Measurements from ENCODE around the gene USP33. TPM values are rescaled to one million over a fixed set of nuclear protein-coding genes. Genes with fewer than 3 reads are reported as not detected.
A peak's percentile ranks its signal among the peaks of the same experiment; 100 is the strongest.
"Not testable (repeated sequence)": the region's sequence is repeated elsewhere in the genome, so short reads cannot be mapped to it uniquely, and the experiment has no call there.

USP33 gene
- total RNA-seq: 10 to 100 TPM; 46.6 to 47.1 TPM

DNA sequence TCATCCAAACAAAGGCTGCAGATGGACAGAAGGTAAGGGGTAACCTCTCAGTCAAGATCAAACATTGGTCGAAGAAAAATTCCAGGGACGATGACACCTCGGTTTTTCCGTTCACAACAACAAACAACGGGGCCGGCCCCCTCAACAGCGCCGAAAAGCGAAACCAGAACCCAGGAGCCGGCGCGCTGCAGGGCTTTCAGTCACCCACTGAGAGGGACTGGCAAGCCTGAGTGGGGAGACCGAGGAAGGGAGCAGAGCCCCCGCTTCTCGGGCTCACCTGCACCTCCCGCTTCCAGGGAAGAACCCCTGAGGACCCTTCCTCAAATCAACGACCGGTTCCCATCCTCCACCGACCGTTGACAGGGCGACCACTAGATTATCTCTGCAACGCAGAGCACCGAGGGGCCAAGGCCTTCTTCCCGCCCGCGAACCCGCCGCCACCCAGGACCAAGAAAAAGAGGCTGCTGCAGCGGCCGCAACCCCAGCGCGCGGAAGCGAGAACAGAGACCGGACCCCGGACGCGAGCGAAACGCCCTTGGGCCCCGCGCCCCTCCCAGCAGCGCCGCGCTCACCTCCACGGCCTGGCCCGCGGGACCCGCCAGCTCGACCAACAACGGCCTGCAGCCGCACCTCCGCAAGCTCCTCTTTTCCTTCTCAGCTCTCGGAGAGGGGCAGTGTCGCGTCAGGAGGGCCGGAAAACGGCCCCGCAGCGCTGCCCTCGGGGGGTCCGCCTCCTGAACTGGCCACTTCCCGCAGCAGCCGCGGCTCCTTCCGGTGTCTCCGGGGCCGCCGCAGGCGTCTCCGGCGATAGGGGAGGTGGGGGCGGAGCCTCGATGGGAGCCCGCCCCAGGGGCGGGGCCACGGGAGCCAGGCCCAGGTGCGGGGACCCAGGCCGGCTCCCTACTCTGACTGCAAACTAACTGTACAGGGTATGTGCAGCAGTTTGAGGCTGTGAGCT lies at the start of gene USP33:
Gene USP33, minus strand, starts transcription at position 782 of the 958 bp plus-strand sequence. CDS start 18,155 bp downstream, outside the sequence.
- H3K9me3 Mint-ChIP-seq: no peaks in the 10 kb centered on the region
- H3K27me3 Mint-ChIP-seq (ENCODE audit: low read depth): no peaks in the 10 kb centered on the region
- H3K27ac Mint-ChIP-seq: peak within 1 kb of the TSS; percentile 89
- DNase-seq: peak; percentile 94 to 98
- ATAC-seq (replicated peaks in 1 of 2): peak; percentile 96 to 98
- peak within 1 kb of the TSS; percentile 90 to 95 for H3K4me3 Mint-ChIP-seq
- peaks cover 35% of the 10 kb centered on the region for H3K4me1 Mint-ChIP-seq (ENCODE audit: low read depth)
- H3K36me3 Mint-ChIP-seq (ENCODE audit: insufficient read depth in 2 of 2): peaks cover 0 to 4% of the 10 kb centered on the region in 2 donors

DNA sequence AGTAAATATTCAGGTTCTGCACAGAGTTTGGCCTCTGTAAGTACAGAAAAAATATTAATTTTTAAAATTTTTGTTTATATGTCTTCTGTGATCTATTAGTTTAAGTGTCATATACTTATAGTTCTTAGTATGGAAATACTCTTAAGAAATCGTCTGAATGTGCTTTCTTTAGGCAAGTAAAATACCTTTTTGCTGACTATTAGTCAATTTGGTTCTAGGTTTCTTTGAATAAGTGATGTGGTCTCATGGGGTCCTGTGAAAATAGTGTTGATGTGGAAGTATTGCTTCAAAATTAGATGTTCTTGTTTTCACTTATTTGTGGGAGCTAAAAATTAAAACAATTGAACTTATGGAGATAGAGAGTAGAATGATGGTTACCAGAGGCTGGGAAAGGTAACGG lies 43.7 kb upstream of the USP33 start:
- Mint-ChIP-seq H3K27me3 (ENCODE audit: low read depth) (no peaks in the 10 kb centered on the region), H3K4me3 (no peak overlapping the region)
- no peak for DNase-seq

DNA sequence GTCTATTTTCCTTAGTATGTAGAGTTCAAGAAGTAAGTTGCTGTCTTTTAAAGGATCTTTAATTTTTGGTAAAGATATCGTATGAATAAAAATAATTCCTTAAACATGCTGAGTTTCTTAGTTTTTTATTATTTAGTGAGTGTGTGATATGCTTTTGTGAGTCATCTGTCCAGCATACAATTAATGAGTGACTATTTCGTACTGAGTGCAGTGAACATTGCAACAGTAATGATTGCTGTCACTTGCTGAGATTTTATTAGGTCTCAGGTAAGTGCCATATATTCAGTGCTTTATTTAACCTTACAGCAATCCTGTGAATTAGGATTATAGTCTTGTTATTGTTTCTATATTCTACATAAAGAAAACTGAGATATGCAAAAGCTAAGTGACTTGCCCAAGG lies 42.4 kb upstream of the USP33 start:
- Mint-ChIP-seq H3K4me3 (no peak overlapping the region), H3K27me3 (ENCODE audit: low read depth) (no peaks in the 10 kb centered on the region), H3K27ac (no peak overlapping the region), H3K36me3 (ENCODE audit: insufficient read depth in 2 of 2) (peaks cover 6 to 12% of the 10 kb centered on the region in 2 donors), H3K9me3 (no peaks in the 10 kb centered on the region), H3K4me1 (ENCODE audit: low read depth) (peaks cover 7% of the 10 kb centered on the region)
- DNase-seq: no peak
- no peak for ATAC-seq (replicated peaks in 1 of 2)

More for the DNA sequence above, 43.7 kb upstream of the USP33 start:
- H3K9me3 Mint-ChIP-seq: no peaks in the 10 kb centered on the region
- no peak for ATAC-seq (replicated peaks in 1 of 2)
- peaks cover 5% of the 10 kb centered on the region for H3K4me1 Mint-ChIP-seq (ENCODE audit: low read depth)
- H3K27ac Mint-ChIP-seq: no peak overlapping the region
- peaks cover 6 to 16% of the 10 kb centered on the region in 2 donors for H3K36me3 Mint-ChIP-seq (ENCODE audit: insufficient read depth in 2 of 2)

DNA sequence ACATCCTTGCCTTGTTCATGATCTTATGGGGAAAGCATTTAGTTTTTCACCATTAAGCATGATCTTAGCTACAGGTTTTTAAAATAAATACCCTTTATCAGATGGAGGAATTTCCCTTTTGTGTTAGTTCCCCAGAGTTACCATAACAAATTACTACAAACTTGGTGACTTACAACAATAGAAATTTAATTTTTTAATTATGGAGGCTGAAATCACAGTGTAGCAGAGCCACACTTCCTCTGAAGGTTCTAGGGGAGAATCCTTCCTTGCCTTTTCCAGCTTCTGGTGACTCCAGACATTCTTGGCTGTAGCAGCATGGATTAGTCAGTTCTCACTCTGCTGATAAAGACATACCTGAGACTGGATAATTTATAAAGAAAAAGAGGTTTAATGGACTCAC lies 38.3 kb upstream of the USP33 start:
- Mint-ChIP-seq H3K4me3 (no peak overlapping the region), H3K9me3 (no peaks in the 10 kb centered on the region), H3K27me3 (ENCODE audit: low read depth) (no peaks in the 10 kb centered on the region), H3K4me1 (ENCODE audit: low read depth) (peaks cover 10% of the 10 kb centered on the region), H3K27ac (no peak overlapping the region), H3K36me3 (ENCODE audit: insufficient read depth in 2 of 2) (peaks cover 0 to 2% of the 10 kb centered on the region in 2 donors)
- DNase-seq (no peak), ATAC-seq (replicated peaks in 1 of 2) (no peak)

DNA sequence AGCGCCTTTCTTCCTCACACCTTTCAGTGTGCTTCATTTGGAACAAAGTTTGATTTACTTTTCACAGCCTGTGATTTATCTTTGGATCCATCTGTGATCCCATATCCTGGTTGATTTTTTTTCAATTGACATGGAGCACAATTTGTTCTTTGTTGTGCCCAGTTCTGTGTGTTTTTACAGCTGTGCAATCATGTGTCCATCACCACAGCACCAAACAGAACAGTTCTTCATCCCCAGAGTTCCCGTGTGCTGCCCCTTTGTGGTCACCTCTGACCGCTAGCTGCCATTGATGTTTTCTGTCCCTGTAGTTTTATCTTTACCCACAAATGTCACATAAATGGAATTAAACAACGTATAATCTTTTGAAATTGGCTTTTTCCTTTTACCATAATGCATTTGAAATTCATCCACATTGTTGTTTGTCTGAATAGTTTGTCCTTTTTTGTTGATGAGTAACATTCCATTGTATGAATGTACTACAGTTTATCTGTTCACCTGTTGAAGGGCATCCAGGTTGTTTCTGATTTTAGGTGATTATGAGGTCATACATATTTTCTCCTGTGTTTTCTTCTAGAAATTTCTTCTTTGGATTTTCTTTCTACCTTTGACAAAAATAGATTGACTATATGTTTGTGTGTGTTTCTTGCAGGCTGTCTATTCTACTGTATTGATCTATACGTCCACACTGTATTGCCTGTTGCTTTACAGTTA lies 37.2 kb upstream of the USP33 start:
- Mint-ChIP-seq H3K27me3 (ENCODE audit: low read depth) (no peaks in the 10 kb centered on the region), H3K27ac (no peak overlapping the region), H3K4me3 (no peak overlapping the region), H3K36me3 (ENCODE audit: insufficient read depth in 2 of 2) (peaks cover 0 to 2% of the 10 kb centered on the region in 2 donors), H3K9me3 (no peaks in the 10 kb centered on the region), H3K4me1 (ENCODE audit: low read depth) (peaks cover 10% of the 10 kb centered on the region)
- ATAC-seq (replicated peaks in 1 of 2): no peak
- DNase-seq: no peak

DNA sequence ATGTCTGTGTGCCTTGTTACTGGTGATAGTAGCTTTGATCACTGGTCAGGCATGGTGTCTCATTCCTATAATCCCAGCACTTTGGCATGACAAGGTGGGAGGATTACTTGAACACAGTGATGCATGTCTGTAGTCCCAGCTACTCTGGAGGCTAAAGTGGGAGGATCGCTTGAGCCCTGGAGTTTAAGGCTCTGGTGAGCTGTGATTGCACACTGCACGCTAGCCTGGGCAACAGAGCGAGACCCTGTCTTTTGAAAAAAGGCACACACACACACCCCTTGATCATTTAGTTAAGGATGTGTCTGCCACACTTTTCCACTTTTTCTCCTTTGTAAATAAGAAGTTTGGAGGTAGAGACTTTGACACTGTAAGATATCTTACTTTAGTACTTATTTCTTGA lies 34.9 kb upstream of the USP33 start:
- ATAC-seq (replicated peaks in 1 of 2): no peak
- Mint-ChIP-seq H3K9me3 (no peaks in the 10 kb centered on the region), H3K27me3 (ENCODE audit: low read depth) (no peaks in the 10 kb centered on the region), H3K4me3 (no peak overlapping the region), H3K4me1 (ENCODE audit: low read depth) (peaks cover 5% of the 10 kb centered on the region), H3K36me3 (ENCODE audit: insufficient read depth in 2 of 2) (peaks cover 2 to 5% of the 10 kb centered on the region in 2 donors), H3K27ac (no peak overlapping the region)
- no peak for DNase-seq

DNA sequence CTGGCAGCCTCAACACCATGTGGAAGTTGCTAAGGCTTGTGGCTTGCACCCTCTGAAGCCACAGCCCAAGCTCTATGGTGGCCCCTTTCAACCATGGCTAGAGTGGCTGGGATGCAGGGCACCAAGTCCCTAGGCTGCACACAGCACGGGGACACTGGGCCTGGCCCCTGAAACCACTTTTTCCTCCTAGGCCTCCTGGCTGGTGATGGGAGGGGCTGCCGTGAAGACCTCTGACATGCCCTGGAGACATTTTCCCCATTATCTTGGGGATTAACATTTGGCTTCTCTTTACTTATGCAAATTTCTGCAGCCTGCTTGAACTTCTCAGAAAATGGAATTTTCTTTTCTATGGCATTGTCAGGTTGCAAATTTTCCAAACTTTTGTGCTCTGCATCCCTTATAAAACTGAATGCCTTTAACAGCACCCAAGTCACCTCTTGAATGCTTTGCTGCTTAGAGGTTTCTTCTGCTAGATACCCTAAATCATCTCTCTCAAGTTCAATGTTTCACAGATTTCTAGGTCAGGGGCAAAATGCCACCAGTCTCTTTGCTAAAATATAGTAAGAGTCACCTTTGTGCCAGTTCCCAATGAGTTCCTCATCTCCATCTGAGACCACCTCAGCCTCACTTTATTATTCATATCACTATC lies 26.6 kb upstream of the USP33 start:
- Mint-ChIP-seq H3K4me1 (ENCODE audit: low read depth) (peaks cover 21% of the 10 kb centered on the region), H3K36me3 (ENCODE audit: insufficient read depth in 2 of 2) (peaks cover 25 to 47% of the 10 kb centered on the region in 2 donors)
- not testable (repeated sequence) for H3K27me3 Mint-ChIP-seq (ENCODE audit: low read depth); H3K27ac Mint-ChIP-seq; ATAC-seq (replicated peaks in 1 of 2); DNase-seq; H3K9me3 Mint-ChIP-seq; H3K4me3 Mint-ChIP-seq

DNA sequence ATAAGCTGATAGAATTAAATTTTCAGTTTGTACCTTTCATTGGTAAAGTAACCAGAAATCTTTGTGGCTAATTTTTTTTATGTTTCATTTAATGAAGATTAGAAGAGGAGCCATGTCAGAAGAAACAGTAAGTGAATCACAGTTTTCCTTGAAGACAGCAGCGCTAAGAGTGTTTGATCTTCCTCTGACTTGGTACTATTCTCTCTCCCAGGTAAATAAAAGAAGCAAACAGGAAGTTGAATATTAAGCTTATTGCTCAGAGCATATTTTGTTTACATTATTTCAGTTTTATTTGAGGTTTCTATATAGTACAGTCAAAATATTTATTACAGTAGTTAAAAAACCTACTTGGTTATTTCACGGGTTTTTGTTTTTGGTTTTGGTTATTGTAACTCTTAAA lies 23.5 kb upstream of the USP33 start:
- DNase-seq (no peak), ATAC-seq (replicated peaks in 1 of 2) (no peak)
- Mint-ChIP-seq H3K36me3 (ENCODE audit: insufficient read depth in 2 of 2) (peaks cover 17 to 38% of the 10 kb centered on the region in 2 donors), H3K4me3 (no peak overlapping the region), H3K27me3 (ENCODE audit: low read depth) (no peaks in the 10 kb centered on the region), H3K4me1 (ENCODE audit: low read depth) (peaks cover 42% of the 10 kb centered on the region), H3K9me3 (peaks cover 2% of the 10 kb centered on the region in 2 donors), H3K27ac (peak overlapping the region; percentile 15)

DNA sequence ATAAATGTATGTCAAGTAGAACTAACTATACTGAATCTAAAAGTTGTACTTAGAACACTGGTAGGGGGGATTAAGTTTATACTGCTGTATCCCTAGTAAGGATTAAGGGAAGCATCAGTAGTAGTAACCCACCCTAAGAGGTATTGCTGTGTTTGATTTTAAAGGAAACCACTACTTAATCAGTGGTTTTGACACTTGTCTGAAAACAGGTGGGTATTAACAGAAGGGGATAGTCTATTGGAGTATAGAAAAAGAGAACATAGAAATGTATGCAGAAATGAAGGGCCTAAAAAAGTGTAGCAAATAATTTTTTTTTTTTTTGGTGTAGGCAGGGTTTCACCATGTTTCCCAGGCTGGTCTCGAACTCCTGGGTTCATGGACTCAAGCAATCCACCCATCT lies 22.0 kb upstream of the USP33 start:
- Mint-ChIP-seq H3K27me3 (ENCODE audit: low read depth) (no peaks in the 10 kb centered on the region), H3K4me1 (ENCODE audit: low read depth) (peaks cover 42% of the 10 kb centered on the region), H3K9me3 (peaks cover 2% of the 10 kb centered on the region in 2 donors), H3K36me3 (ENCODE audit: insufficient read depth in 2 of 2) (peaks cover 13 to 28% of the 10 kb centered on the region in 2 donors), H3K4me3 (peak overlapping the region; percentile 19 to 20), H3K27ac (peak overlapping the region; percentile 14)
- no peak for DNase-seq
- no peak for ATAC-seq (replicated peaks in 1 of 2)

DNA sequence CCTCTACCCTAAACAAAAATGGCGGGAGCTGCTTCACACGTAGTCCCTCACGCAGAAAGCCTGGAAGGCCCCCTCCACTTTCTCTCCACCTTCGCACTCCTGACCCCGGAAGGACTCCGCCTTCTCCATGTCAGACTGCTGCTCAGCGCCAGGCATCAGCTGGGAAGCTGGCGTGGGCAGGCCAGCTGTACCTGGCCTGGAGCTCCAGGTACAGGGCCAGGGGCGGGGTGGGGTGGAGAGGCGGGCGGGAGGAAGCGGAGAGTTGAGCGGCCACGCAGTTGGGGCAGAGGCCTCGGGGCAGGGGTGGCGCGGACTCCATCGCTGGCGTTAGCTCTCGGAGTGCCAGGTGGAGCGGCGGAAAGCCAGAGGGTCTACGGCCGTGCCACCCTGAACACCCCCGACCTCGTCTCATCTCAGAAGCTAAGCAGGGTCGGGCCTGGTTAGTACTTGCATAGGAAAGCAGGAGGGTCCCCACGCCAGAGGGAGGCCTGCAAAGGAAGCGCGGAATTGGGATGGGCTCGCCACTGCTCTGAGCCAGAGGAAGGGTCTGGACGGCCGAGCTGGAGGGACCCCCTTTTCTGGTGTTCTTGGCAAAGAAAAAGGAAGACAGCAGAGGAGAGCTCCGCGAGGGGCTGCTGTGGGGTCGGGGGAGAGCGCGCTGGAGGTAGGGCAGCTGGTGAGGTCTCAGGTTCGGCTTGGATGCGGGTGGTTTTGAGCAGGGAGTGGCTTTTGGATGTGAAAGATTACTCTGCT lies 20.1 kb upstream of the USP33 start, which contains the start of gene MIGA1:
Gene MIGA1, plus strand, starts transcription at position 121 of the 753 bp plus-strand sequence. CDS start 3,604 bp downstream, outside the sequence.
- peak within 1 kb of the TSS; percentile 91 for H3K27ac Mint-ChIP-seq
- peak; percentile 97 to 98 for ATAC-seq (replicated peaks in 1 of 2)
- H3K4me3 Mint-ChIP-seq: peak within 1 kb of the TSS; percentile 91 to 97
- DNase-seq: peak; percentile 87 to 90
- H3K4me1 Mint-ChIP-seq (ENCODE audit: low read depth): peaks cover 42% of the 10 kb centered on the region
- H3K9me3 Mint-ChIP-seq: peaks cover 0 to 2% of the 10 kb centered on the region in 2 donors
- H3K36me3 Mint-ChIP-seq (ENCODE audit: insufficient read depth in 2 of 2): peaks cover 7 to 13% of the 10 kb centered on the region in 2 donors
- no peaks in the 10 kb centered on the region for H3K27me3 Mint-ChIP-seq (ENCODE audit: low read depth)

DNA sequence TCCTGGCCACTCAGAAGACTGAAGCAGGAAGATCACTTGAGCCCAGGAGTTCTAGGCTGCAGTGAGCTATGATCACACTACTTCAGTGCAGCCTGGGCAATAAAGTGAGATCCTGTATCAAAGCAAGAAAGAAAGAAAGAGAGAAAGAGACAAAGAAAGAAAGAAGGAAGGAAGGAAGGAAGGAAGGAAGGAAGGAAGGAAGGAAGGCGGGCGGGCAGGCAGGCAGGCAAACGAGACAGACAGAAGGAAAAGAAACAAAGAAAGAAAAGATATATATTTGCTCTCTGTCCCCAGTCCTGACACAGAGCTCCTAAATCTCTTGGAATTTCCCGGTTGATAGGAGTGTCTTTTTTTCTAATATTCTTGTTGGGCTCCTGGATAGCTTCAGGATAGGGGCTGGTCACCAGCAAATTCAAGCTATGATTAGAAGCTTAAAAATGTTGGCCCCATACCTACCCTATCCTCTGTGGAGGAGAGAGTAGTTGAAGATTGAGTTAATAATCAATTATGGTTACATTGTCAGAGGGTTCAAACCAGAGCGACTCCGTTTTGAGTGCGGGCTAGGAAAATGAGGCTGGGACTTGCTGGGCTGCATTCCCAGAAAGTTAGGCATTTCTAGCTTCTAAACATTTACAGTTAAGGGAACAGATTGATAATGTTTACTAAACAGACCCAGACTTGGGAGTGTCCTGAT lies 16.5 kb upstream of the USP33 start:
- no peak overlapping the region for H3K27ac Mint-ChIP-seq
- H3K4me3 Mint-ChIP-seq: no peak overlapping the region
- peaks cover 0 to 3% of the 10 kb centered on the region in 2 donors for H3K36me3 Mint-ChIP-seq (ENCODE audit: insufficient read depth in 2 of 2)
- no peaks in the 10 kb centered on the region for H3K27me3 Mint-ChIP-seq (ENCODE audit: low read depth)
- no peak for DNase-seq
- peaks cover 21% of the 10 kb centered on the region for H3K4me1 Mint-ChIP-seq (ENCODE audit: low read depth)
- no peaks in the 10 kb centered on the region for H3K9me3 Mint-ChIP-seq
- ATAC-seq (replicated peaks in 1 of 2): no peak

DNA sequence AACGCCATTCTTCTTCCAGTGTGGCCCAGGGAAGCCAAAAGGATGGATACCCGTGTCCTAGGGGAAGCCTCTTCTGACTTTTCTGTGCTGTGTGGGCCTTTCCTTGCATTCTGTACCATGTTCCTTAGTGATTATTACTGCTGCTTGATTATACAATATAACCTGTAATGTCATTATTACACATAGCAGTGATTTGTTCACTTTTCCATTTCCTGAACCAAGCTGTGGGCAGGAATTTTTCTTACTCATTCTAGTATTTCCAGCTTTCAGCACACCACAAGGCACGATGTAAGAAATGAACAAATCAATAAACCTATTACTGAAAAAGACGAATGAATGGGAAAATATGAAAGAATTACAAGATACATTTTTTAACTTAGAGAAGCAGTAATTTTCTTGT lies 8.4 kb upstream of the USP33 start:
- H3K36me3 Mint-ChIP-seq (ENCODE audit: insufficient read depth in 2 of 2): no peaks in the 10 kb centered on the region
- H3K27me3 Mint-ChIP-seq (ENCODE audit: low read depth): no peaks in the 10 kb centered on the region
- no peak overlapping the region for H3K4me3 Mint-ChIP-seq
- no peaks in the 10 kb centered on the region for H3K9me3 Mint-ChIP-seq
- H3K4me1 Mint-ChIP-seq (ENCODE audit: low read depth): peaks cover 9% of the 10 kb centered on the region
- no peak for DNase-seq
- peak in 1 of 2 donors; percentile 38 for ATAC-seq (replicated peaks in 1 of 2)
- H3K27ac Mint-ChIP-seq: no peak overlapping the region
